HG03571 (cell line): ENCODE measurements around the gene PDLIM5.
"Not testable (repeated sequence)": the region's sequence is repeated elsewhere in the genome, so short reads cannot be mapped to it uniquely, and the experiment has no call there.

ENCODE experiments used
- ATAC-seq: cut with Tn5 transposase; IDR thresholded peaks from one replicate; pipeline ENCODE4 v1.9.1; 2021; ENCODE audit not compliant: unreplicated experiment

Gene PDLIM5

GRCh38 chr4:94551643-94552564 is 100.2 kb downstream of the PDLIM5 start:
- ATAC-seq = no peak

- not testable (repeated sequence) for ATAC-seq
Measured at GRCh38 chr4:94556047-94556446, 104.3 kb downstream of the PDLIM5 start.

GRCh38 chr4:94557632-94558031 is 105.9 kb downstream of the PDLIM5 start:
- ATAC-seq = not testable (repeated sequence)

GRCh38 chr4:94558392-94558904 is 106.7 kb downstream of the PDLIM5 start:
- no peak for ATAC-seq

GRCh38 chr4:94559351-94559806 is 107.6 kb downstream of the PDLIM5 start:
- no peak for ATAC-seq

GRCh38 chr4:94561249-94562024 is 109.7 kb downstream of the PDLIM5 start:
- ATAC-seq = no peak

- no peak for ATAC-seq
Measured at GRCh38 chr4:94562285-94562684, 110.5 kb downstream of the PDLIM5 start.

- ATAC-seq = no peak
Measured at GRCh38 chr4:94564252-94564651, 112.5 kb downstream of the PDLIM5 start.

GRCh38 chr4:94566420-94566819 is 114.7 kb downstream of the PDLIM5 start:
- ATAC-seq = no peak

- peak; percentile 76 for ATAC-seq
Measured at GRCh38 chr4:94567811-94568210, 116.1 kb downstream of the PDLIM5 start.

- no peak for ATAC-seq
Measured at GRCh38 chr4:94570558-94570957, 118.8 kb downstream of the PDLIM5 start.

GRCh38 chr4:94571298-94571697 is 119.6 kb downstream of the PDLIM5 start:
- no peak for ATAC-seq

GRCh38 chr4:94571715-94572114 is 120.0 kb downstream of the PDLIM5 start:
- ATAC-seq = no peak

- no peak for ATAC-seq
Measured at GRCh38 chr4:94574050-94574449, 122.3 kb downstream of the PDLIM5 start.

- no peak for ATAC-seq
Measured at GRCh38 chr4:94574616-94575015, 122.9 kb downstream of the PDLIM5 start.

- no peak for ATAC-seq
Measured at GRCh38 chr4:94575652-94576051, 123.9 kb downstream of the PDLIM5 start.

GRCh38 chr4:94576210-94576609 is 124.5 kb downstream of the PDLIM5 start:
- no peak for ATAC-seq

- ATAC-seq = no peak
Measured at GRCh38 chr4:94577136-94577535, 125.4 kb downstream of the PDLIM5 start.

- ATAC-seq = no peak
Measured at GRCh38 chr4:94578195-94578594, 126.5 kb downstream of the PDLIM5 start.

- ATAC-seq = no peak
Measured at GRCh38 chr4:94581766-94582165, 130.0 kb downstream of the PDLIM5 start.

GRCh38 chr4:94582517-94582916 is 130.8 kb downstream of the PDLIM5 start:
- ATAC-seq = no peak
